HEK293 (cell line): Measurements from ENCODE around the gene CARD10.

Source experiments
- CTCF ChIA-PET: fragments of 350-600 bp; formaldehyde crosslinking; extraction: SDS; loops from one replicate; lab custom pipeline; 2021; ENCODE audit warnings: antibody characterized with exemption; lab: Yijun Ruan, JAX
- POLR2A ChIA-PET: fragments of 300-600 bp; formaldehyde crosslinking; extraction: SDS; loops from one replicate; lab custom pipeline; 2020; ENCODE audit warnings: antibody characterized with exemption, inconsistent platforms; lab: Yijun Ruan, JAX
- H3K27ac ChIP-seq: fragments of 200-500 bp; sonication (Bioruptor generic); 2 replicates; pipeline ENCODE4 v1.5.1; 2014; ENCODE audit warnings: low read depth, low read length, control low read depth, inconsistent platforms; ENCODE audit errors: extremely low read depth
- H3K36me3 ChIP-seq, 2 experiments: fragments of 200-500 bp in 1 of 2; sonication (Bioruptor generic) in 1 of 2; 1 replicate in 1 of 2; 2 replicates in 1 of 2; pipeline ENCODE4 v1.5.1; 2014 to 2017; ENCODE audit warnings: inconsistent platforms in 2 of 2, low read length in 2 of 2; ENCODE audit not compliant: control insufficient read depth in 2 of 2, insufficient read depth in 1 of 2
- H3K4me1 ChIP-seq: fragments of 200-500 bp; sonication (Bioruptor generic); 2 replicates; pipeline ENCODE4 v1.5.1; 2014; ENCODE audit warnings: mild to moderate bottlenecking, low read length, inconsistent platforms; ENCODE audit not compliant: control insufficient read depth, insufficient read depth
- H3K4me3 ChIP-seq: 2 replicates; pipeline ENCODE4 v1.5.1; 2011; ENCODE audit warnings: low read depth, mild to moderate bottlenecking, control low read depth, low read length, moderate library complexity
- H3K9me3 ChIP-seq: fragments of 200-500 bp; sonication (Bioruptor generic); 2 replicates; pipeline ENCODE4 v1.5.1; 2014; ENCODE audit warnings: low read depth, low read length, inconsistent platforms; ENCODE audit not compliant: control insufficient read depth, insufficient read depth
- GFI1B ChIP-seq: fragments of 450-650 bp; formaldehyde crosslinking; IDR thresholded peaks from 2 replicates; pipeline ENCODE4 v1.5.1; 2016; ENCODE audit warnings: missing biosample characterization, missing genetic modification characterization
- GLIS1 ChIP-seq: fragments of 450-650 bp; formaldehyde crosslinking; IDR thresholded peaks from 2 replicates; pipeline ENCODE4 v1.5.1; 2016; ENCODE audit warnings: missing biosample characterization, missing genetic modification characterization
- HOXD13 ChIP-seq: sonication (generic); formaldehyde crosslinking; IDR thresholded peaks from 2 replicates; pipeline ENCODE4 v1.8.0; 2022; ENCODE audit warnings: missing genetic modification reagents, borderline replicate concordance
- KLF7 ChIP-seq: fragments of 450-650 bp; formaldehyde crosslinking; IDR thresholded peaks from 2 replicates; pipeline ENCODE4 v1.5.1; 2016; ENCODE audit warnings: missing biosample characterization, missing genetic modification characterization, borderline replicate concordance
- MYNN ChIP-seq: fragments of 450-650 bp; formaldehyde crosslinking; IDR thresholded peaks from 2 replicates; pipeline ENCODE4 v1.5.1; 2016; ENCODE audit warnings: missing biosample characterization, missing genetic modification characterization, borderline replicate concordance
- PRDM1 ChIP-seq: fragments of 450-650 bp; formaldehyde crosslinking; IDR thresholded peaks from 2 replicates; pipeline ENCODE4; 2016; ENCODE audit warnings: missing biosample characterization, missing genetic modification characterization
- ZBTB7A ChIP-seq: fragments of 450-650 bp; formaldehyde crosslinking; IDR thresholded peaks from 2 replicates; pipeline ENCODE4 v1.5.1; 2016; ENCODE audit warnings: low read depth, missing biosample characterization, missing genetic modification characterization
- ZFHX2 ChIP-seq: fragments of 450-650 bp; formaldehyde crosslinking; conservative IDR thresholded peaks from 2 replicates; pipeline ENCODE4 v1.5.1; 2016; ENCODE audit warnings: missing biosample characterization, missing genetic modification characterization
- ZNF169 ChIP-seq: fragments of 450-650 bp; formaldehyde crosslinking; IDR thresholded peaks from 2 replicates; pipeline ENCODE4 v1.5.1; 2016; ENCODE audit warnings: missing biosample characterization, missing genetic modification characterization
- ZNF184 ChIP-seq: fragments of 450-650 bp; IDR thresholded peaks from 2 replicates; pipeline ENCODE4 v1.5.1; 2018; ENCODE audit warnings: missing biosample characterization, mild to moderate bottlenecking, missing genetic modification characterization
- ZNF266 ChIP-seq: fragments of 450-650 bp; formaldehyde crosslinking; IDR thresholded peaks from 2 replicates; pipeline ENCODE4 v1.5.1; 2016; ENCODE audit warnings: missing biosample characterization, missing genetic modification characterization, low read depth
- ZNF398 ChIP-seq: fragments of 450-650 bp; formaldehyde crosslinking; IDR thresholded peaks from 2 replicates; pipeline ENCODE4 v1.5.1; 2017; ENCODE audit warnings: missing biosample characterization, missing genetic modification characterization
- ZNF416 ChIP-seq: fragments of 450-650 bp; formaldehyde crosslinking; IDR thresholded peaks from 2 replicates; pipeline ENCODE4 v1.5.1; 2016; ENCODE audit warnings: missing biosample characterization, missing genetic modification characterization
- ZNF560 ChIP-seq: fragments of 450-650 bp; formaldehyde crosslinking; IDR thresholded peaks from 2 replicates; pipeline ENCODE4 v1.5.1; 2017; ENCODE audit warnings: missing biosample characterization, missing genetic modification characterization, borderline replicate concordance
- ZNF610 ChIP-seq: fragments of 450-650 bp; formaldehyde crosslinking; IDR thresholded peaks from 2 replicates; pipeline ENCODE4 v1.5.1; 2016; ENCODE audit warnings: missing biosample characterization, missing genetic modification characterization, borderline replicate concordance
- ZNF626 ChIP-seq: fragments of 450-650 bp; sonication (Bioruptor Pico); formaldehyde crosslinking; IDR thresholded peaks from 2 replicates; pipeline ENCODE4 v1.5.1; 2018; ENCODE audit warnings: missing biosample characterization, missing genetic modification characterization, inconsistent platforms
- ZNF629 ChIP-seq: fragments of 450-650 bp; formaldehyde crosslinking; IDR thresholded peaks from 2 replicates; pipeline ENCODE4 v1.5.1; 2017; ENCODE audit warnings: missing biosample characterization, missing genetic modification characterization
- ZNF654 ChIP-seq: fragments of 450-650 bp; formaldehyde crosslinking; IDR thresholded peaks from 2 replicates; pipeline ENCODE4 v1.5.1; 2016; ENCODE audit warnings: low read depth, missing biosample characterization, missing genetic modification characterization
- ZNF701 ChIP-seq: fragments of 450-650 bp; formaldehyde crosslinking; IDR thresholded peaks from 2 replicates; pipeline ENCODE4 v1.5.1; 2016; ENCODE audit warnings: missing biosample characterization, missing genetic modification characterization
- ZNF747 ChIP-seq: fragments of 450-650 bp; formaldehyde crosslinking; IDR thresholded peaks from 2 replicates; pipeline ENCODE4 v1.5.1; 2016; ENCODE audit warnings: missing biosample characterization, missing genetic modification characterization
- ZNF768 ChIP-seq: fragments of 450-650 bp; formaldehyde crosslinking; IDR thresholded peaks from 2 replicates; pipeline ENCODE4 v1.5.1; 2018; ENCODE audit warnings: missing biosample characterization, mild to moderate bottlenecking, missing genetic modification characterization
- ZSCAN18 ChIP-seq: fragments of 450-650 bp; formaldehyde crosslinking; IDR thresholded peaks from 2 replicates; pipeline ENCODE4 v1.5.1; 2016; ENCODE audit warnings: missing biosample characterization, missing genetic modification characterization
- TF ChIP-seq, protein P1 (sequence below): fragments of 450-650 bp; formaldehyde crosslinking; IDR thresholded peaks from 2 replicates; pipeline ENCODE4 v1.5.1; 2016; ENCODE audit warnings: missing biosample characterization, missing genetic modification characterization
- TF ChIP-seq, protein P2 (sequence below): fragments of 450-650 bp; IDR thresholded peaks from 2 replicates; pipeline ENCODE4 v1.5.1; 2018; ENCODE audit warnings: missing biosample characterization, mild to moderate bottlenecking, missing genetic modification characterization

The CARD10 gene

DNA sequence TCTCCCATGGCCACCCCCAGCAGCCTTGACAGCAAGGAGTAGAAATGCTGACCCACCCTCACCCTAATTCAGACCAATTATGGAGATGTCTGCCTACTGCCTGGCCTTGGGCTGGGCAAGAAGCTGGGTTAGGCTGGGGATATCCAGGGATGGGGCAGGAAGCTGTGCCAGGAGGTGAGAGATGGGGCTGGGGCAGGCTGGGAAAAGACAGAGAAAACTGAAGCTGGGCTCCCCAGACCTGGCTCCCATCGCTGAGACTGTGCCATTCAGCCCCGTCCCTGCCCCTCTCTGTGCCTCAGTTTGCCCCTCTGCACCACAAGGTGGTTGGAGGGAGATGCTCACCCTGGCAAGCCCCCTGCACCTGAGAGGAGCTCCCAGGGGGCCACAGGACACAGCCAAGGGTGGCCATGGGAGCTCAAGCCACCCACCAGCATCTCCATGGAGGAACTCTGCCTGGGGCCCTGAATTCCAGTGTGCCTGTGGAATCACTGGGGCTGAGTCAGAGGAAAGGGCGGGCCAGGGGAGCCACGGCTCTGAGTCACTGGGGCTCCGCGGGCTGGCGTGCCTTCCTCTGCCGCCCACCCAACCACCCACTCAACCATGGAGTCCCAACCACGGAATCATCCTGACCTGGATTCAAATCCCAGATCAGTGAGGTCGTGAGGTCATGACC, 6.0 kb upstream of the CARD10 start (continued):
- TF ChIP-seq ZFHX2 (tag by site-specific recombination) (peak; percentile 98), ZNF629 (0 out of 2 replicates have a peak, but pooled peaks have one; percentile 31), ZNF626 (tag by site-specific recombination) (no peak), ZBTB7A (no peak), ZNF654 (no peak), ZNF416 (tag by site-specific recombination) (no peak), GLIS1 (peak; percentile 69)
- TF ChIP-seq, protein P1, sequence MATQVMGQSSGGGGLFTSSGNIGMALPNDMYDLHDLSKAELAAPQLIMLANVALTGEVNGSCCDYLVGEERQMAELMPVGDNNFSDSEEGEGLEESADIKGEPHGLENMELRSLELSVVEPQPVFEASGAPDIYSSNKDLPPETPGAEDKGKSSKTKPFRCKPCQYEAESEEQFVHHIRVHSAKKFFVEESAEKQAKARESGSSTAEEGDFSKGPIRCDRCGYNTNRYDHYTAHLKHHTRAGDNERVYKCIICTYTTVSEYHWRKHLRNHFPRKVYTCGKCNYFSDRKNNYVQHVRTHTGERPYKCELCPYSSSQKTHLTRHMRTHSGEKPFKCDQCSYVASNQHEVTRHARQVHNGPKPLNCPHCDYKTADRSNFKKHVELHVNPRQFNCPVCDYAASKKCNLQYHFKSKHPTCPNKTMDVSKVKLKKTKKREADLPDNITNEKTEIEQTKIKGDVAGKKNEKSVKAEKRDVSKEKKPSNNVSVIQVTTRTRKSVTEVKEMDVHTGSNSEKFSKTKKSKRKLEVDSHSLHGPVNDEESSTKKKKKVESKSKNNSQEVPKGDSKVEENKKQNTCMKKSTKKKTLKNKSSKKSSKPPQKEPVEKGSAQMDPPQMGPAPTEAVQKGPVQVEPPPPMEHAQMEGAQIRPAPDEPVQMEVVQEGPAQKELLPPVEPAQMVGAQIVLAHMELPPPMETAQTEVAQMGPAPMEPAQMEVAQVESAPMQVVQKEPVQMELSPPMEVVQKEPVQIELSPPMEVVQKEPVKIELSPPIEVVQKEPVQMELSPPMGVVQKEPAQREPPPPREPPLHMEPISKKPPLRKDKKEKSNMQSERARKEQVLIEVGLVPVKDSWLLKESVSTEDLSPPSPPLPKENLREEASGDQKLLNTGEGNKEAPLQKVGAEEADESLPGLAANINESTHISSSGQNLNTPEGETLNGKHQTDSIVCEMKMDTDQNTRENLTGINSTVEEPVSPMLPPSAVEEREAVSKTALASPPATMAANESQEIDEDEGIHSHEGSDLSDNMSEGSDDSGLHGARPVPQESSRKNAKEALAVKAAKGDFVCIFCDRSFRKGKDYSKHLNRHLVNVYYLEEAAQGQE: no peak
- TF ChIP-seq, protein P2, sequence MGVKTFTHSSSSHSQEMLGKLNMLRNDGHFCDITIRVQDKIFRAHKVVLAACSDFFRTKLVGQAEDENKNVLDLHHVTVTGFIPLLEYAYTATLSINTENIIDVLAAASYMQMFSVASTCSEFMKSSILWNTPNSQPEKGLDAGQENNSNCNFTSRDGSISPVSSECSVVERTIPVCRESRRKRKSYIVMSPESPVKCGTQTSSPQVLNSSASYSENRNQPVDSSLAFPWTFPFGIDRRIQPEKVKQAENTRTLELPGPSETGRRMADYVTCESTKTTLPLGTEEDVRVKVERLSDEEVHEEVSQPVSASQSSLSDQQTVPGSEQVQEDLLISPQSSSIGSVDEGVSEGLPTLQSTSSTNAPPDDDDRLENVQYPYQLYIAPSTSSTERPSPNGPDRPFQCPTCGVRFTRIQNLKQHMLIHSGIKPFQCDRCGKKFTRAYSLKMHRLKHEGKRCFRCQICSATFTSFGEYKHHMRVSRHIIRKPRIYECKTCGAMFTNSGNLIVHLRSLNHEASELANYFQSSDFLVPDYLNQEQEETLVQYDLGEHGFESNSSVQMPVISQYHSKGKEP (tag by site-specific recombination): no peak
- TF ChIP-seq, all 188 proteins: peak for 15

- Histone ChIP-seq H3K9me3 (no peaks in the 10 kb centered on the region), H3K4me3 (no peak overlapping the region), H3K36me3 (no peaks in the 10 kb centered on the region), H3K27ac (no peak overlapping the region), H3K4me1 (peaks cover 4% of the 10 kb centered on the region)
- ChIA-PET POLR2A (interaction anchor here (0.6 kb wide), 2 partner anchors 260 to 447 kb away, joined by 3 read pairs; no protein-coding TSS in a partner anchor), CTCF (interaction anchor here (0.6 to 1.3 kb wide), 6 partner anchors 10 to 98 kb away, joined by 3 to 4 read pairs (median 3); no protein-coding TSS in a partner anchor)
- TF ChIP-seq ZNF184 (tag by site-specific recombination): no peak
- TF ChIP-seq ZNF560 (tag by site-specific recombination): no peak
- TF ChIP-seq GFI1B (tag by site-specific recombination): no peak
- TF ChIP-seq ZNF266 (tag by site-specific recombination): no peak
- no peak for TF ChIP-seq ZNF747 (tag by site-specific recombination)
- no peak for TF ChIP-seq MYNN (tag by site-specific recombination)
- TF ChIP-seq ZNF398 (tag by site-specific recombination): no peak
- TF ChIP-seq ZNF701: no peak
- no peak for TF ChIP-seq KLF7 (tag by site-specific recombination)
- TF ChIP-seq PRDM1: no peak
- no peak for TF ChIP-seq ZNF169 (tag by site-specific recombination)
- TF ChIP-seq ZNF768 (tag by site-specific recombination): no peak
- TF ChIP-seq HOXD13: no peak
- TF ChIP-seq ZSCAN18 (tag by site-specific recombination): no peak
- no peak for TF ChIP-seq ZNF610 (tag by site-specific recombination)
- TF ChIP-seq, all 188 proteins: peak for 0
Observed at GRCh38 chr22:37522482-37522881, 3.3 kb upstream of the CARD10 start.
